Measurements from ENCODE around the gene BACE2.

- TF ChIP-seq EZH2 (IDR thresholded peaks at IDR 0.05; ENCODE audit: low read depth) (no peak), CTCF (conservative IDR thresholded peaks at IDR 0.05) (peak; percentile 63)
Measured at GRCh38 chr21:41133874-41134522, 34.0 kb upstream of the BACE2 start.
